ENCODE data around the gene P3H3.

P3H3 gene

GRCh38 chr12:6827982-6828780, at the start of gene P3H3:
Gene P3H3, plus strand, starts transcription at chr12:6828407. Its CDS starts 34 bp downstream, at chr12:6828441.
- no peak for DNase-seq (ENCODE audit: low read depth)

- peak; percentile 65 for DNase-seq (ENCODE audit: low read depth)
Measured at GRCh38 chr12:6778574-6779550, 49.3 kb upstream of the P3H3 start.

- no peak for DNase-seq (ENCODE audit: low read depth)
Measured at GRCh38 chr12:6779708-6780432, 48.3 kb upstream of the P3H3 start.

- DNase-seq (ENCODE audit: low read depth) = no peak
Measured at GRCh38 chr12:6780573-6780972, 47.6 kb upstream of the P3H3 start.

- DNase-seq (ENCODE audit: low read depth) = no peak
Measured at GRCh38 chr12:6782119-6782518, 46.1 kb upstream of the P3H3 start.

GRCh38 chr12:6782850-6783566, 45.2 kb upstream of the P3H3 start:
- DNase-seq (ENCODE audit: low read depth) = no peak

- no peak for DNase-seq (ENCODE audit: low read depth)
Measured at GRCh38 chr12:6783828-6784227, 44.4 kb upstream of the P3H3 start.

GRCh38 chr12:6784296-6784695, 43.9 kb upstream of the P3H3 start:
- no peak for DNase-seq (ENCODE audit: low read depth)

GRCh38 chr12:6784761-6785160, 43.4 kb upstream of the P3H3 start:
- no peak for DNase-seq (ENCODE audit: low read depth)

- DNase-seq (ENCODE audit: low read depth) = no peak
Measured at GRCh38 chr12:6786416-6787094, 41.7 kb upstream of the P3H3 start.

- DNase-seq (ENCODE audit: low read depth) = no peak
Measured at GRCh38 chr12:6787309-6787708, 40.9 kb upstream of the P3H3 start.

GRCh38 chr12:6788972-6789924, 39.0 kb upstream of the P3H3 start, which contains the start of gene CD4:
Gene CD4, plus strand, starts transcription at chr12:6789528. Its CDS starts 10,611 bp downstream, at chr12:6800139.
- DNase-seq (ENCODE audit: low read depth) = no peak

- DNase-seq (ENCODE audit: low read depth) = no peak
Measured at GRCh38 chr12:6790496-6791150, 37.6 kb upstream of the P3H3 start.

GRCh38 chr12:6791931-6792520, 36.2 kb upstream of the P3H3 start:
- DNase-seq (ENCODE audit: low read depth) = no peak

- no peak for DNase-seq (ENCODE audit: low read depth)
Measured at GRCh38 chr12:6792522-6793201, 35.5 kb upstream of the P3H3 start.

- no peak for DNase-seq (ENCODE audit: low read depth)
Measured at GRCh38 chr12:6795088-6795487, 33.1 kb upstream of the P3H3 start.

GRCh38 chr12:6796576-6796975, 31.6 kb upstream of the P3H3 start:
- no peak for DNase-seq (ENCODE audit: low read depth)

- DNase-seq (ENCODE audit: low read depth) = no peak
Measured at GRCh38 chr12:6799147-6799546, 29.1 kb upstream of the P3H3 start.

Measured in stimulated activated CD8-positive, alpha-beta memory T cell treated with anti-CD3 and anti-CD28 coated beads, Interleukin-15, amount 100 ng/mL, for 24 hours (primary cell).